IPS-18c (cell line): ENCODE measurements around the gene PDZD2.
"Not testable (repeated sequence)": the region's sequence is repeated elsewhere in the genome, so short reads cannot be mapped to it uniquely, and the experiment has no call there.

Experiments
- H3K4me3 ChIP-seq: 2 replicates; pipeline ENCODE4 v1.7.0; 2013; ENCODE audit warnings: low read depth, mild to moderate bottlenecking, low read length, moderate library complexity; ENCODE audit not compliant: insufficient read depth
- H3K9me3 ChIP-seq: one replicate; pipeline ENCODE4 v1.6.1; 2013; ENCODE audit warnings: mild to moderate bottlenecking, low read length, moderate library complexity; ENCODE audit not compliant: control insufficient read depth, insufficient read depth

Gene PDZD2

GRCh38 chr5:31743678-31744077 lies 104.7 kb downstream of the PDZD2 start:
- H3K9me3 ChIP-seq, result no peaks in the 10 kb centered on the region

GRCh38 chr5:31748458-31749172 lies 109.7 kb downstream of the PDZD2 start:
- H3K4me3 ChIP-seq, result no peak overlapping the region
- no peaks in the 10 kb centered on the region for H3K9me3 ChIP-seq

More at GRCh38 chr5:31743678-31744077, 104.7 kb downstream of the PDZD2 start:
- no peak overlapping the region for H3K4me3 ChIP-seq

- Histone ChIP-seq H3K9me3 (no peaks in the 10 kb centered on the region), H3K4me3 (no peak overlapping the region)
Measured at GRCh38 chr5:31750215-31750614, 111.3 kb downstream of the PDZD2 start.

GRCh38 chr5:31751610-31752009 lies 112.7 kb downstream of the PDZD2 start:
- H3K9me3 ChIP-seq, result no peaks in the 10 kb centered on the region

GRCh38 chr5:31753700-31754357 lies 114.9 kb downstream of the PDZD2 start:
- H3K4me3 ChIP-seq, result no peak overlapping the region
- H3K9me3 ChIP-seq, result no peaks in the 10 kb centered on the region

More at GRCh38 chr5:31751610-31752009, 112.7 kb downstream of the PDZD2 start:
- no peak overlapping the region for H3K4me3 ChIP-seq

GRCh38 chr5:31754358-31754704 lies 115.4 kb downstream of the PDZD2 start:
- Histone ChIP-seq H3K9me3 (no peaks in the 10 kb centered on the region), H3K4me3 (no peak overlapping the region)

GRCh38 chr5:31754741-31755675 lies 116.1 kb downstream of the PDZD2 start:
- Histone ChIP-seq H3K4me3 (no peak overlapping the region), H3K9me3 (no peaks in the 10 kb centered on the region)

- H3K9me3 ChIP-seq, result no peaks in the 10 kb centered on the region
- H3K4me3 ChIP-seq, result no peak overlapping the region
Measured at GRCh38 chr5:31755676-31756230, 116.8 kb downstream of the PDZD2 start.

- H3K9me3 ChIP-seq, result no peaks in the 10 kb centered on the region
- no peak overlapping the region for H3K4me3 ChIP-seq
Measured at GRCh38 chr5:31757806-31758205, 118.9 kb downstream of the PDZD2 start.

GRCh38 chr5:31758803-31759425 lies 120.0 kb downstream of the PDZD2 start:
- Histone ChIP-seq H3K9me3 (no peaks in the 10 kb centered on the region), H3K4me3 (no peak overlapping the region)

- no peaks in the 10 kb centered on the region for H3K9me3 ChIP-seq
Measured at GRCh38 chr5:31759925-31760324, 121.0 kb downstream of the PDZD2 start.

GRCh38 chr5:31761877-31762276 lies 122.9 kb downstream of the PDZD2 start:
- H3K4me3 ChIP-seq, result no peak overlapping the region
- no peaks in the 10 kb centered on the region for H3K9me3 ChIP-seq

More at GRCh38 chr5:31759925-31760324, 121.0 kb downstream of the PDZD2 start:
- no peak overlapping the region for H3K4me3 ChIP-seq

GRCh38 chr5:31763424-31763823 lies 124.5 kb downstream of the PDZD2 start:
- Histone ChIP-seq H3K4me3 (no peak overlapping the region), H3K9me3 (no peaks in the 10 kb centered on the region)

GRCh38 chr5:31764687-31765086 lies 125.8 kb downstream of the PDZD2 start:
- H3K9me3 ChIP-seq, H3K4me3 ChIP-seq: not testable (repeated sequence)

GRCh38 chr5:31767335-31768031 lies 128.6 kb downstream of the PDZD2 start:
- H3K9me3 ChIP-seq, result no peaks in the 10 kb centered on the region

GRCh38 chr5:31768046-31768445 lies 129.1 kb downstream of the PDZD2 start:
- Histone ChIP-seq H3K9me3 (no peaks in the 10 kb centered on the region), H3K4me3 (no peak overlapping the region)

More at GRCh38 chr5:31767335-31768031, 128.6 kb downstream of the PDZD2 start:
- H3K4me3 ChIP-seq, result no peak overlapping the region
